Calu3 (cell line): ENCODE measurements around the gene IHH. TPM values are rescaled to one million over a fixed set of nuclear protein-coding genes. Genes with fewer than 3 reads are reported as not detected.

ENCODE experiments used
- BruUV-seq: library from RNA; stranded (reverse); fragments of 400-500 nt; replicated peaks from 2 replicates; lab custom pipeline; 2021; lab: Mats Ljungman, UMichigan
- CTCF ChIA-PET: fragments of 300-600 bp; sonication (Branson Sonifier 250); formaldehyde crosslinking; loops from one replicate; lab custom pipeline; 2022; ENCODE audit warnings: antibody characterized with exemption; lab: Charles Lee
- DNase-seq: peaks from one replicate; pipeline ENCODE4 v3.0.0; 2022
- H3K27ac Mint-ChIP-seq: one replicate; pipeline ENCODE4 v1.8.0; 2022; ENCODE audit warnings: mixed read lengths; ENCODE audit not compliant: unreplicated experiment
- H3K27me3 Mint-ChIP-seq: one replicate; pipeline ENCODE4 v1.8.0; 2022; ENCODE audit warnings: mixed read lengths; ENCODE audit not compliant: unreplicated experiment
- H3K36me3 Mint-ChIP-seq: one replicate; pipeline ENCODE4 v1.8.0; 2022; ENCODE audit warnings: mild to moderate bottlenecking, moderate library complexity, mixed read lengths; ENCODE audit not compliant: insufficient read depth, unreplicated experiment
- H3K4me1 Mint-ChIP-seq: one replicate; pipeline ENCODE4 v1.8.0; 2022; ENCODE audit warnings: mild to moderate bottlenecking, low read depth, mixed read lengths; ENCODE audit not compliant: unreplicated experiment
- H3K4me3 Mint-ChIP-seq: one replicate; pipeline ENCODE4 v1.8.0; 2022; ENCODE audit warnings: mild to moderate bottlenecking, low read depth, moderate library complexity, mixed read lengths; ENCODE audit not compliant: unreplicated experiment
- H3K9me3 Mint-ChIP-seq: one replicate; pipeline ENCODE4 v1.8.0; 2022; ENCODE audit warnings: low read depth, mixed read lengths; ENCODE audit not compliant: unreplicated experiment
- CTCF ChIP-seq: fragments of 200-600 bp; IDR thresholded peaks from one replicate; pipeline ENCODE4 v1.8.0; 2022; ENCODE audit warnings: antibody characterized with exemption; ENCODE audit not compliant: unreplicated experiment
- intact Hi-C: fragments of 100-400 bp; cut with micrococcal nuclease; formaldehyde crosslinking; loops from one replicate; pipeline ENCODE4 v1.10.0; 2022; ENCODE audit not compliant: unreplicated experiment
- total RNA-seq: library from RNA; stranded (reverse); gene quantifications from 2 replicates; pipeline ENCODE4 v1.2.3, GENCODE V29; 2022

The IHH gene
- total RNA-seq, 1 experiment from 2014 or later, result 9.0 TPM

- Mint-ChIP-seq H3K27ac (no peak overlapping the region), H3K27me3 (peaks cover 21% of the 10 kb centered on the region), H3K4me3 (no peak overlapping the region), H3K36me3 (no peaks in the 10 kb centered on the region), H3K9me3 (no peaks in the 10 kb centered on the region), H3K4me1 (no peaks in the 10 kb centered on the region)
- BruUV-seq, result no TSS peak
- TF ChIP-seq CTCF, result no peak
- DNase-seq, result no peak
- CTCF ChIA-PET, result no interaction called here
- intact Hi-C loops, result no loop called here
Measured at GRCh38 chr2:219021591-219021990, 39.1 kb downstream of the IHH start.

- Mint-ChIP-seq H3K36me3 (no peaks in the 10 kb centered on the region), H3K27ac (no peak overlapping the region), H3K9me3 (no peaks in the 10 kb centered on the region), H3K27me3 (peaks cover 29% of the 10 kb centered on the region), H3K4me3 (no peak overlapping the region), H3K4me1 (no peaks in the 10 kb centered on the region)
- CTCF ChIA-PET, result interaction anchor here (0.6 to 1.7 kb wide), 3 partner anchors 11 to 35 kb away, joined by 6 to 13 read pairs (median 7); no protein-coding TSS in a partner anchor
- no peak for DNase-seq
- no TSS peak for BruUV-seq
- no peak for TF ChIP-seq CTCF
- intact Hi-C loops, result no loop called here
Measured at GRCh38 chr2:219020604-219021365, 39.9 kb downstream of the IHH start.

GRCh38 chr2:219019436-219019835, 41.3 kb downstream of the IHH start:
- BruUV-seq, result no TSS peak
- H3K27ac Mint-ChIP-seq, result no peak overlapping the region

GRCh38 chr2:219018726-219019125, 42.0 kb downstream of the IHH start:
- H3K9me3 Mint-ChIP-seq, result no peaks in the 10 kb centered on the region
- peaks cover 49% of the 10 kb centered on the region for H3K27me3 Mint-ChIP-seq
- DNase-seq, result no peak
- no peaks in the 10 kb centered on the region for H3K36me3 Mint-ChIP-seq
- intact Hi-C loops, result no loop called here
- H3K4me3 Mint-ChIP-seq, result no peak overlapping the region
- CTCF ChIA-PET, result interaction anchor here (1.7 kb wide), 1 partner anchor 9 kb away, joined by 7 read pairs; no protein-coding TSS in a partner anchor
- no peak for TF ChIP-seq CTCF
- no peak overlapping the region for H3K27ac Mint-ChIP-seq
- BruUV-seq, result no TSS peak
- H3K4me1 Mint-ChIP-seq, result no peaks in the 10 kb centered on the region

More at GRCh38 chr2:219019436-219019835, 41.3 kb downstream of the IHH start:
- no peak overlapping the region for H3K4me3 Mint-ChIP-seq
- intact Hi-C loops, result no loop called here
- CTCF ChIA-PET, result interaction anchor here (1.7 kb wide), 1 partner anchor 9 kb away, joined by 7 read pairs; no protein-coding TSS in a partner anchor
- DNase-seq, result no peak
- H3K9me3 Mint-ChIP-seq, result no peaks in the 10 kb centered on the region
- TF ChIP-seq CTCF, result no peak
- no peaks in the 10 kb centered on the region for H3K36me3 Mint-ChIP-seq
- peaks cover 42% of the 10 kb centered on the region for H3K27me3 Mint-ChIP-seq
- no peaks in the 10 kb centered on the region for H3K4me1 Mint-ChIP-seq
